A673 (cell line): ENCODE results near the gene UBE2D3. TPM values are rescaled to one million over a fixed set of nuclear protein-coding genes. Genes with fewer than 3 reads are reported as not detected.

Experiments
- BruUV-seq: library from RNA; stranded (reverse); fragments of 400-500 nt; replicated peaks from 2 replicates; lab custom pipeline; 2021; lab: Mats Ljungman, UMichigan
- CTCF ChIA-PET: fragments of 300-600 bp; sonication (Branson Sonifier 250); formaldehyde crosslinking; loops from one replicate; lab custom pipeline; 2022; ENCODE audit warnings: antibody characterized with exemption; lab: Charles Lee
- POLR2A ChIA-PET: fragments of 300-600 bp; sonication (Branson Sonifier 250); formaldehyde crosslinking; loops from one replicate; lab custom pipeline; 2022; ENCODE audit warnings: antibody characterized with exemption; ENCODE audit not compliant: low non-redundant PET; lab: Charles Lee
- DNase-seq: peaks from one replicate; pipeline ENCODE4 v3.0.0-alpha.2; 2015; ENCODE audit warnings: low spot score
- H3K27ac ChIP-seq: fragments of 200-600 bp; sonication (generic); 2 replicates; pipeline ENCODE4 v1.5.1; 2016; ENCODE audit warnings: mixed run types, low read depth, mild to moderate bottlenecking, mixed read lengths, antibody characterized with exemption, low read length; ENCODE audit not compliant: poor library complexity, severe bottlenecking
- H3K27me3 ChIP-seq: fragments of 200-600 bp; sonication (generic); replicated peaks from 2 replicates; pipeline ENCODE4 v1.6.1; 2017; ENCODE audit warnings: mixed run types, low read depth, mild to moderate bottlenecking, mixed read lengths, antibody characterized with exemption, low read length; ENCODE audit not compliant: insufficient read depth, poor library complexity
- H3K36me3 ChIP-seq: fragments of 200-600 bp; sonication (generic); 2 replicates; pipeline ENCODE4 v1.6.1; 2016; ENCODE audit warnings: mixed run types, mild to moderate bottlenecking, mixed read lengths, antibody characterized with exemption, low read length; ENCODE audit not compliant: insufficient read depth, poor library complexity, severe bottlenecking
- H3K4me1 ChIP-seq: fragments of 200-600 bp; sonication (generic); 2 replicates; pipeline ENCODE4 v1.6.1; 2017; ENCODE audit warnings: mixed run types, mild to moderate bottlenecking, mixed read lengths, antibody characterized with exemption, low read length; ENCODE audit not compliant: insufficient read depth, poor library complexity, severe bottlenecking
- H3K4me3 ChIP-seq: fragments of 200-600 bp; sonication (generic); 2 replicates; pipeline ENCODE4 v1.5.1; 2016; ENCODE audit warnings: low read depth, mixed run types, mild to moderate bottlenecking, mixed read lengths, low read length; ENCODE audit not compliant: poor library complexity, severe bottlenecking
- H3K9me3 ChIP-seq: fragments of 200-600 bp; sonication (generic); 2 replicates; pipeline ENCODE4 v1.6.1; 2016; ENCODE audit warnings: mixed run types, low read depth, mild to moderate bottlenecking, mixed read lengths, antibody characterized with exemption, low read length; ENCODE audit not compliant: poor library complexity, severe bottlenecking
- EZH2 ChIP-seq: fragments of 200-600 bp; sonication (generic); IDR thresholded peaks from 2 replicates; pipeline ENCODE4 v1.6.1; 2017; ENCODE audit warnings: borderline replicate concordance, low read depth, mild to moderate bottlenecking, mixed read lengths, antibody characterized with exemption, low read length; ENCODE audit not compliant: poor library complexity, severe bottlenecking
- intact Hi-C: fragments of 100-400 bp; cut with micrococcal nuclease; formaldehyde crosslinking; loops from one replicate; pipeline ENCODE4 v1.10.0; 2022; ENCODE audit not compliant: unreplicated experiment
- total RNA-seq: library from RNA; stranded (reverse); gene quantifications from 2 replicates; pipeline ENCODE4 v1.2.3, GENCODE V29; 2021
- TF ChIP-seq, protein P1 (sequence below): fragments of 300-800, 200-600 bp; sonication (generic); conservative IDR thresholded peaks from 2 replicates; pipeline ENCODE4 v1.5.1; 2017; ENCODE audit warnings: low read depth, mild to moderate bottlenecking, antibody characterized with exemption, low read length, moderate library complexity, mixed read lengths

UBE2D3 gene
- total RNA-seq, 1 experiment from 2014 or later: 378 TPM

DNA sequence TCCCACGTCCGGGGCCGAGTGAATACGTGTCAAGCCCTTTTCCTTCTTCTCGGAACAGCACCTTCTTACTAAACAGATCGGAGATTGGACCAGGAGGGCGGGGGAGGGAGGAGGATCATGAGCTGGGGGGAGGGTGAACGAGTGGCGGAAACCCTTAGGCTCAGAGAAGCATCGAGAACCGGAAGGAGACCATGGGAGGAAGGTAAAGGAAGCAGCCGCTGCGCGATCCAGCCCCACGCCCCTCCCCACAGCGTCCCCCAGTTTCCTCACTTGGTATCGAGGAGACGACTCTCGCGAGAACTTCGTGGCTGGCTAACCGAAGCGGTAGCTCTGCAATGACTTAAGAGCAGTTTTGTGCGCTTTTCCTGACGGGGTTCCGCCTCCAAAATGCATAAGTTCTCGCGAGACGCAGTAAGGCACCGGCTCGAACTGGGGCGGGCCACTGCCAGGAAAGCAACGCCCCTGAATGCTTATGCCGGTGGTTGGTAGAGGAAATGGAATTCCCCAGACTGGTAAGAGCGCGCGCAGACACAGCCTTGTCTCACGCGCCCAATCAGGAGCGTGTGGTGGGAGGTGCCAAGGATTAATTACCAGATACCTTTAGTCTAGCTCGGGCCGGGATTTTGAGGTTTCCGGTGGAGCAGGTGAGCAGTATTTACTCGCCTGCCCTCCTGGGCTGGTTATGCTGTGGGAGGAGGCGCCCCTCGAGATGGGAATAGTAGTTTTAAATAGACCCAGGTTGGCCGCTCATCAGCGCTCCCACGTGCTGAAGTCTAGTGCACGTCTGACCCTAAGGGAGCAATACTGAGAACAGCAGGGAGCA is 534 bp upstream of the UBE2D3 start:
- DNase-seq: peak; percentile 100
- intact Hi-C loops: loop anchor here (5.0 kb wide), 2 partner anchors 206 to 396 kb away; no protein-coding TSS in a partner anchor
- H3K4me1 ChIP-seq: peaks cover 18% of the 10 kb centered on the region
- CTCF ChIA-PET: interaction anchor here (1.1 kb wide), 1 partner anchor 207 kb away, joined by 3 read pairs; no protein-coding TSS in a partner anchor
- BruUV-seq: no TSS peak
- H3K36me3 ChIP-seq: peaks cover 22% of the 10 kb centered on the region
- no peaks in the 10 kb centered on the region for H3K27me3 ChIP-seq
- POLR2A ChIA-PET: interaction anchor here (0.6 to 1.1 kb wide), 3 partner anchors 14 to 328 kb away, joined by 3 to 5 read pairs (median 4); no protein-coding TSS in a partner anchor
- H3K4me3 ChIP-seq: peak overlapping the region; percentile 98
- H3K27ac ChIP-seq: peak overlapping the region; percentile 100
- no peak for TF ChIP-seq EZH2
- TF ChIP-seq, protein P1, sequence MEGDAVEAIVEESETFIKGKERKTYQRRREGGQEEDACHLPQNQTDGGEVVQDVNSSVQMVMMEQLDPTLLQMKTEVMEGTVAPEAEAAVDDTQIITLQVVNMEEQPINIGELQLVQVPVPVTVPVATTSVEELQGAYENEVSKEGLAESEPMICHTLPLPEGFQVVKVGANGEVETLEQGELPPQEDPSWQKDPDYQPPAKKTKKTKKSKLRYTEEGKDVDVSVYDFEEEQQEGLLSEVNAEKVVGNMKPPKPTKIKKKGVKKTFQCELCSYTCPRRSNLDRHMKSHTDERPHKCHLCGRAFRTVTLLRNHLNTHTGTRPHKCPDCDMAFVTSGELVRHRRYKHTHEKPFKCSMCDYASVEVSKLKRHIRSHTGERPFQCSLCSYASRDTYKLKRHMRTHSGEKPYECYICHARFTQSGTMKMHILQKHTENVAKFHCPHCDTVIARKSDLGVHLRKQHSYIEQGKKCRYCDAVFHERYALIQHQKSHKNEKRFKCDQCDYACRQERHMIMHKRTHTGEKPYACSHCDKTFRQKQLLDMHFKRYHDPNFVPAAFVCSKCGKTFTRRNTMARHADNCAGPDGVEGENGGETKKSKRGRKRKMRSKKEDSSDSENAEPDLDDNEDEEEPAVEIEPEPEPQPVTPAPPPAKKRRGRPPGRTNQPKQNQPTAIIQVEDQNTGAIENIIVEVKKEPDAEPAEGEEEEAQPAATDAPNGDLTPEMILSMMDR: no peak
- no peaks in the 10 kb centered on the region for H3K9me3 ChIP-seq

GRCh38 chr4:102826105-102826889 is 1.1 kb downstream of the UBE2D3 start:
- intact Hi-C loops: loop anchor here (5.0 kb wide), 2 partner anchors 204 to 394 kb away; no protein-coding TSS in a partner anchor

More at GRCh38 chr4:102826105-102826889, 1.1 kb downstream of the UBE2D3 start:
- no peaks in the 10 kb centered on the region for H3K27me3 ChIP-seq
- ChIA-PET CTCF (no interaction called here), POLR2A (no interaction called here)
- H3K4me1 ChIP-seq: peaks cover 31% of the 10 kb centered on the region
- TF ChIP-seq EZH2: no peak
- TF ChIP-seq, protein P1: no peak
- no peaks in the 10 kb centered on the region for H3K9me3 ChIP-seq
- H3K27ac ChIP-seq: peak overlapping the region; percentile 100
- TSS peak; percentile 33 for BruUV-seq
- peaks cover 32% of the 10 kb centered on the region for H3K36me3 ChIP-seq
- peak overlapping the region; percentile 98 for H3K4me3 ChIP-seq
- no peak for DNase-seq
